HCT116 (cell line): ENCODE data around the gene TAS2R60.

Experiments
- ATF3 ChIP-seq: IDR thresholded peaks from 2 replicates; pipeline ENCODE4 v1.6.1; 2012
- CTCF ChIP-seq, 3 experiments: fragments of 200-600 bp in 1 of 3; sonication (generic) in 1 of 3; IDR thresholded peaks in 2 of 3; conservative IDR thresholded peaks in 1 of 3; 2 replicates each; pipeline ENCODE4 v1.5.1; 2012 to 2017; ENCODE audit warnings: low read depth in 2 of 3, low read length in 2 of 3, antibody characterized with exemption in 1 of 3, borderline replicate concordance in 1 of 3, control low read depth in 1 of 3, mild to moderate bottlenecking in 1 of 3, mixed read lengths in 1 of 3, mixed run types in 1 of 3, moderate library complexity in 1 of 3; ENCODE audit not compliant: insufficient read depth in 1 of 3
- EGR1 ChIP-seq: IDR thresholded peaks from 2 replicates; pipeline ENCODE4 v1.6.1; 2012; ENCODE audit warnings: low read depth
- EZH2 ChIP-seq: fragments of 200-600 bp; sonication (generic); IDR thresholded peaks from 2 replicates; pipeline ENCODE4 v1.6.1; 2017; ENCODE audit warnings: antibody characterized with exemption, mixed run types
- MAX ChIP-seq: IDR thresholded peaks from 2 replicates; pipeline ENCODE4 v1.6.1; 2012
- POLR2A ChIP-seq: IDR thresholded peaks from 2 replicates; pipeline ENCODE4 v1.7.0; 2011; ENCODE audit warnings: borderline replicate concordance; ENCODE audit not compliant: insufficient read depth, insufficient read length; ENCODE audit errors: extremely low read depth

- no peak for TF ChIP-seq EZH2
- TF ChIP-seq ATF3 = no peak
- TF ChIP-seq CTCF (IDR thresholded peaks at IDR 0.05 in 2 of 3, conservative IDR thresholded peaks at IDR 0.05 in 1 of 3; ENCODE audit: borderline replicate concordance in 1 of 3, insufficient read depth in 1 of 3, low read depth in 2 of 3, low read length in 2 of 3) = no peak
- TF ChIP-seq EGR1 = no peak
- TF ChIP-seq MAX = no peak
- no peak for TF ChIP-seq POLR2A
These were observed 35.7 kb upstream of the TAS2R60 start for GRCh38 chr7:143407287-143408251.
